ENCODE results near the gene SFXN5. TPM values are rescaled to one million over a fixed set of nuclear protein-coding genes. Genes with fewer than 3 reads are reported as not detected.
"Not testable (repeated sequence)": the region's sequence is repeated elsewhere in the genome, so short reads cannot be mapped to it uniquely, and the experiment has no call there.

The SFXN5 gene
- total RNA-seq, 1 donor from 2014 or later = 4.7 TPM

- Histone ChIP-seq H3K36me3 (ENCODE audit: control insufficient read depth in 3 of 3, insufficient read depth in 3 of 3, low read length in 3 of 3) (no peaks in the 10 kb centered on the region), H3K9ac (ENCODE audit: low read depth in 1 of 3, low read length in 3 of 3) (no peak overlapping the region), H3K9me3 (ENCODE audit: control insufficient read depth in 3 of 3, low read length in 3 of 3) (peaks cover 0 to 1% (median 0%) of the 10 kb centered on the region in 3 donors), H3K4me1 (ENCODE audit: control insufficient read depth in 3 of 3, insufficient read depth in 3 of 3, low read length in 3 of 3) (peaks cover 27 to 32% (median 29%) of the 10 kb centered on the region in 3 donors), H3K27ac (ENCODE audit: low read depth, low read length) (no peak overlapping the region), H3K27me3 (ENCODE audit: control insufficient read depth in 3 of 3, insufficient read depth in 3 of 3, low read length in 3 of 3) (peaks cover 80 to 84% (median 81%) of the 10 kb centered on the region in 3 donors), H3K4me3 (ENCODE audit: low read length in 3 of 3) (no peak overlapping the region)
Measured at GRCh38 chr2:72913486-72914205, 157.9 kb downstream of the SFXN5 start.

GRCh38 chr2:72911256-72911655, 160.3 kb downstream of the SFXN5 start:
- peaks cover 69 to 80% (median 73%) of the 10 kb centered on the region in 3 donors for H3K27me3 ChIP-seq (ENCODE audit: control insufficient read depth in 3 of 3, insufficient read depth in 3 of 3, low read length in 3 of 3)
- peaks cover 10 to 14% (median 11%) of the 10 kb centered on the region in 3 donors for H3K4me1 ChIP-seq (ENCODE audit: control insufficient read depth in 3 of 3, insufficient read depth in 3 of 3, low read length in 3 of 3)
- no peak overlapping the region for H3K27ac ChIP-seq (ENCODE audit: low read depth, low read length)
- H3K9me3 ChIP-seq (ENCODE audit: control insufficient read depth in 3 of 3, low read length in 3 of 3) = peaks cover 0 to 1% (median 0%) of the 10 kb centered on the region in 3 donors
- no peaks in the 10 kb centered on the region for H3K36me3 ChIP-seq (ENCODE audit: control insufficient read depth in 3 of 3, insufficient read depth in 3 of 3, low read length in 3 of 3)
- H3K9ac ChIP-seq (ENCODE audit: low read depth in 1 of 3, low read length in 3 of 3) = no peak overlapping the region
- H3K4me3 ChIP-seq (ENCODE audit: low read length in 3 of 3) = no peak overlapping the region

- Histone ChIP-seq H3K4me1 (ENCODE audit: control insufficient read depth in 3 of 3, insufficient read depth in 3 of 3, low read length in 3 of 3) (no peaks in the 10 kb centered on the region), H3K36me3 (ENCODE audit: control insufficient read depth in 3 of 3, insufficient read depth in 3 of 3, low read length in 3 of 3) (no peaks in the 10 kb centered on the region), H3K27ac (ENCODE audit: low read depth, low read length) (no peak overlapping the region), H3K4me3 (ENCODE audit: low read length in 3 of 3) (no peak overlapping the region), H3K27me3 (ENCODE audit: control insufficient read depth in 3 of 3, insufficient read depth in 3 of 3, low read length in 3 of 3) (peaks cover 47 to 60% (median 54%) of the 10 kb centered on the region in 3 donors), H3K9ac (ENCODE audit: low read depth in 1 of 3, low read length in 3 of 3) (no peak overlapping the region), H3K9me3 (ENCODE audit: control insufficient read depth in 3 of 3, low read length in 3 of 3) (peaks cover 0 to 1% (median 0%) of the 10 kb centered on the region in 3 donors)
Measured at GRCh38 chr2:72908741-72909140, 162.8 kb downstream of the SFXN5 start.

GRCh38 chr2:72907369-72907768, 164.1 kb downstream of the SFXN5 start:
- H3K9ac ChIP-seq (ENCODE audit: low read depth in 1 of 3, low read length in 3 of 3); H3K27ac ChIP-seq (ENCODE audit: low read depth, low read length); H3K9me3 ChIP-seq (ENCODE audit: control insufficient read depth in 3 of 3, low read length in 3 of 3); H3K4me3 ChIP-seq (ENCODE audit: low read length in 3 of 3); H3K36me3 ChIP-seq (ENCODE audit: control insufficient read depth in 3 of 3, insufficient read depth in 3 of 3, low read length in 3 of 3); H3K4me1 ChIP-seq (ENCODE audit: control insufficient read depth in 3 of 3, insufficient read depth in 3 of 3, low read length in 3 of 3): not testable (repeated sequence)
- H3K27me3 ChIP-seq (ENCODE audit: control insufficient read depth in 3 of 3, insufficient read depth in 3 of 3, low read length in 3 of 3) = peaks cover 45 to 46% (median 45%) of the 10 kb centered on the region in 3 donors

GRCh38 chr2:72901426-72901825, 170.1 kb downstream of the SFXN5 start:
- no peak overlapping the region for H3K27ac ChIP-seq (ENCODE audit: low read depth, low read length)
- H3K4me1 ChIP-seq (ENCODE audit: control insufficient read depth in 3 of 3, insufficient read depth in 3 of 3, low read length in 3 of 3) = no peaks in the 10 kb centered on the region
- H3K27me3 ChIP-seq (ENCODE audit: control insufficient read depth in 3 of 3, insufficient read depth in 3 of 3, low read length in 3 of 3) = peaks cover 28 to 42% (median 31%) of the 10 kb centered on the region in 3 donors
- no peak overlapping the region for H3K9ac ChIP-seq (ENCODE audit: low read depth in 1 of 3, low read length in 3 of 3)
- H3K9me3 ChIP-seq (ENCODE audit: control insufficient read depth in 3 of 3, low read length in 3 of 3) = no peaks in the 10 kb centered on the region
- H3K36me3 ChIP-seq (ENCODE audit: control insufficient read depth in 3 of 3, insufficient read depth in 3 of 3, low read length in 3 of 3) = no peaks in the 10 kb centered on the region
- H3K4me3 ChIP-seq (ENCODE audit: low read length in 3 of 3) = no peak overlapping the region

- Histone ChIP-seq H3K36me3 (ENCODE audit: control insufficient read depth in 3 of 3, insufficient read depth in 3 of 3, low read length in 3 of 3) (no peaks in the 10 kb centered on the region), H3K27me3 (ENCODE audit: control insufficient read depth in 3 of 3, insufficient read depth in 3 of 3, low read length in 3 of 3) (peaks cover 23 to 46% (median 35%) of the 10 kb centered on the region in 3 donors), H3K27ac (ENCODE audit: low read depth, low read length) (no peak overlapping the region), H3K9ac (ENCODE audit: low read depth in 1 of 3, low read length in 3 of 3) (no peak overlapping the region), H3K4me3 (ENCODE audit: low read length in 3 of 3) (no peak overlapping the region), H3K9me3 (ENCODE audit: control insufficient read depth in 3 of 3, low read length in 3 of 3) (no peaks in the 10 kb centered on the region), H3K4me1 (ENCODE audit: control insufficient read depth in 3 of 3, insufficient read depth in 3 of 3, low read length in 3 of 3) (peaks cover 5 to 10% (median 7%) of the 10 kb centered on the region in 3 donors)
Measured at GRCh38 chr2:72900191-72900825, 171.2 kb downstream of the SFXN5 start.

- Histone ChIP-seq H3K9ac (ENCODE audit: low read depth in 1 of 3, low read length in 3 of 3) (no peak overlapping the region), H3K4me3 (ENCODE audit: low read length in 3 of 3) (no peak overlapping the region), H3K27ac (ENCODE audit: low read depth, low read length) (no peak overlapping the region), H3K36me3 (ENCODE audit: control insufficient read depth in 3 of 3, insufficient read depth in 3 of 3, low read length in 3 of 3) (no peaks in the 10 kb centered on the region), H3K9me3 (ENCODE audit: control insufficient read depth in 3 of 3, low read length in 3 of 3) (no peaks in the 10 kb centered on the region), H3K27me3 (ENCODE audit: control insufficient read depth in 3 of 3, insufficient read depth in 3 of 3, low read length in 3 of 3) (peaks cover 27 to 56% (median 48%) of the 10 kb centered on the region in 3 donors), H3K4me1 (ENCODE audit: control insufficient read depth in 3 of 3, insufficient read depth in 3 of 3, low read length in 3 of 3) (peaks cover 5 to 13% (median 11%) of the 10 kb centered on the region in 3 donors)
Measured at GRCh38 chr2:72898585-72898906, 173.0 kb downstream of the SFXN5 start.

- H3K4me3 ChIP-seq (ENCODE audit: low read length in 3 of 3) = no peak overlapping the region
- peaks cover 27 to 53% (median 48%) of the 10 kb centered on the region in 3 donors for H3K27me3 ChIP-seq (ENCODE audit: control insufficient read depth in 3 of 3, insufficient read depth in 3 of 3, low read length in 3 of 3)
- no peaks in the 10 kb centered on the region for H3K9me3 ChIP-seq (ENCODE audit: control insufficient read depth in 3 of 3, low read length in 3 of 3)
- H3K36me3 ChIP-seq (ENCODE audit: control insufficient read depth in 3 of 3, insufficient read depth in 3 of 3, low read length in 3 of 3) = no peaks in the 10 kb centered on the region
- H3K4me1 ChIP-seq (ENCODE audit: control insufficient read depth in 3 of 3, insufficient read depth in 3 of 3, low read length in 3 of 3) = peaks cover 5 to 13% (median 11%) of the 10 kb centered on the region in 3 donors
- no peak overlapping the region for H3K9ac ChIP-seq (ENCODE audit: low read depth in 1 of 3, low read length in 3 of 3)
- no peak overlapping the region for H3K27ac ChIP-seq (ENCODE audit: low read depth, low read length)
Measured at GRCh38 chr2:72897785-72898584, 173.5 kb downstream of the SFXN5 start.

GRCh38 chr2:72896446-72896845, 175.1 kb downstream of the SFXN5 start:
- H3K9ac ChIP-seq (ENCODE audit: low read depth in 1 of 3, low read length in 3 of 3) = no peak overlapping the region
- H3K9me3 ChIP-seq (ENCODE audit: control insufficient read depth in 3 of 3, low read length in 3 of 3) = no peaks in the 10 kb centered on the region
- no peak overlapping the region for H3K4me3 ChIP-seq (ENCODE audit: low read length in 3 of 3)
- H3K27me3 ChIP-seq (ENCODE audit: control insufficient read depth in 3 of 3, insufficient read depth in 3 of 3, low read length in 3 of 3) = peaks cover 23 to 49% (median 44%) of the 10 kb centered on the region in 3 donors
- H3K4me1 ChIP-seq (ENCODE audit: control insufficient read depth in 3 of 3, insufficient read depth in 3 of 3, low read length in 3 of 3) = peaks cover 5 to 13% (median 11%) of the 10 kb centered on the region in 3 donors
- H3K27ac ChIP-seq (ENCODE audit: low read depth, low read length) = no peak overlapping the region
- peaks cover 6 to 12% (median 11%) of the 10 kb centered on the region in 3 donors for H3K36me3 ChIP-seq (ENCODE audit: control insufficient read depth in 3 of 3, insufficient read depth in 3 of 3, low read length in 3 of 3)

All from skeletal muscle tissue (tissue), 4 donors.